Kidney (tissue), 14 donors: ENCODE measurements around the gene STAMBP. TPM values are rescaled to one million over a fixed set of nuclear protein-coding genes. Genes with fewer than 3 reads are reported as not detected.
A peak's percentile ranks its signal among the peaks of the same experiment; 100 is the strongest.

Experiments
- DNase-seq, 5 donors: peaks; one replicate each; pipeline ENCODE4 v3.0.0-alpha.2; 2013 to 2020
- FAIRE-seq: peaks from 2 replicates; lab custom pipeline; 2012; peaks lifted over from hg19 to GRCh38; lab: Jason Lieb, UNC
- H3K27ac ChIP-seq, 2 donors: one replicate each; pipeline ENCODE4 v1.7.0; 2013; ENCODE audit warnings: low read depth in 2 of 2, low read length in 2 of 2, inconsistent platforms in 1 of 2
- H3K27me3 ChIP-seq: one replicate; pipeline ENCODE4 v1.7.1; 2013; ENCODE audit warnings: low read length, inconsistent platforms; ENCODE audit not compliant: control insufficient read depth, insufficient read depth
- H3K36me3 ChIP-seq, 3 donors: one replicate each; pipeline versions ENCODE4 v1.7.0 to v1.7.1; 2013; ENCODE audit warnings: low read length in 3 of 3, control low read depth in 1 of 3, inconsistent platforms in 1 of 3; ENCODE audit not compliant: insufficient read depth in 3 of 3, control insufficient read depth in 2 of 3
- H3K4me1 ChIP-seq, 3 donors: one replicate each; pipeline versions ENCODE4 v1.7.0 to v1.7.1; 2013; ENCODE audit warnings: low read length in 3 of 3, inconsistent platforms in 1 of 3, low read depth in 1 of 3; ENCODE audit not compliant: control insufficient read depth in 2 of 3, insufficient read depth in 2 of 3
- H3K4me3 ChIP-seq, 3 donors: one replicate each; pipeline versions ENCODE4 v1.7.0 to v1.8.1; 2013; ENCODE audit warnings: low read length in 3 of 3, control low read depth in 1 of 3, inconsistent platforms in 1 of 3
- H3K9ac ChIP-seq, 3 donors: one replicate each; pipeline versions ENCODE4 v1.7.0 to v1.7.1; 2013; ENCODE audit warnings: low read length in 3 of 3, control low read depth in 1 of 3, inconsistent platforms in 1 of 3
- H3K9me3 ChIP-seq, 3 donors: one replicate each; pipeline versions ENCODE4 v1.7.0 to v1.7.1; 2013; ENCODE audit warnings: low read length in 3 of 3, control low read depth in 1 of 3, inconsistent platforms in 1 of 3; ENCODE audit not compliant: control insufficient read depth in 2 of 3, insufficient read depth in 1 of 3
- CTCF ChIP-seq: IDR thresholded peaks from 3 replicates; pipeline ENCODE4 v1.5.1; 2012; ENCODE audit warnings: mild to moderate bottlenecking, moderate library complexity, borderline replicate concordance; ENCODE audit not compliant: insufficient read depth; ENCODE audit errors: extremely low read depth
- intact Hi-C: fragments of 100-400 bp; cut with DNase I; formaldehyde crosslinking; loops from one replicate; pipeline ENCODE4 v1.11.1; 2022
- polyA plus RNA-seq: library from polyadenylated mRNA; stranded (reverse); fragments of 350-450 nt; fragmentation: Illumina TruSeq; extraction: RNeasy Lipid Tissue Mini Kit (QIAGEN cat#74804); gene quantifications from one replicate; pipeline ENCODE4 v1.2.3, GENCODE V29; 2014; ENCODE audit warnings: low read depth, low replicate concordance; ENCODE audit not compliant: insufficient read depth
- total RNA-seq: library from RNA; stranded (reverse); fragmentation: NEBNext Ultra II Directional; extraction: Animal tissue kit (Norgen Biotek cat#: 25700); gene quantifications from one replicate; pipeline ENCODE4 v1.2.1, GENCODE V29; 2021
- donor health status: control.
- donor health status: control.
- donor health status: control.
- donor health status: control.
- donor health status: control.
- donor health status: DM: yes; HTN: yes; CAD: no.
- donor health status: Normal renal cell carcinoma (clear cell type).

The STAMBP gene
- total and polyA plus RNA-seq, 2 donors from 2014 or later = 34.8 to 58.9 TPM

DNA sequence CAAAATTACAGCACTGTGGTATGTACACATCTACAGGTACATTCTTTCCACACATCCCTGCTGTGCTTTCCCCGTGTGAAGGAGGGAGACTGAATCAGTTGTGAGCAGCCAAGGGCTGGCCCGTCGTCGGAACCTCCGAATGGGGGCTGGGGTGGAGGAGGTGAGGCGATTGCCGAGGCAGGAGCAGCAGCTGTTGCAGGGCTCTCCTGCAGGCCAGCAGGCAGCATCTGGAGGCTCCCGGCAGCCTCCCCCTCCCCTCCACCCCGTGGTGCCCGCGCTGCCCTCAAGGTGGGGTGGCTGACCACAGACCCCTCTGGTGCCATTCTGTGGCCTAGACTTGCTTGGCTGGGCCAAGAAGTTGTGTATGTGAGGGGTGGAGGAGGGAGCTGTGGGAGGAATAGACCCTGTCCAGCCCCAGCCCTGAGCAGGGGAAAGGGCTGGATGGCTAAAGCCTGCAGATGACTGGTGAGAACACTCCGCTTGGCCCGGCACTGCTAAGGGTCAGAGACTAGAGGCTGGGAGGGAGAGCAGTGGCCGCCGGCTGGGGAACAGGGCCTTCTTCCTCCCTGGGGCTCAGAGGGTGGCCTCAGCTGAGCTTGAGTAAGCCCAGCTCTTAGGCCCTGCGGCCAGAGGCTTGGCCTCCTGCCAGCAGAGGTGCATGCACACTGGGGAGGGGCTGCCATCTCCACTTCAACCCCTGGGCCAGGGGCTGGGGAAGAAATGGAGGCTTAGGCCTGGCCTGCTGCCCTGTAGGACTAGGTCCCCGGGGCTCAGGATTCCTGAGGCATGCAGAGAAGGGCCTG, 7.6 kb downstream of the STAMBP start:
- Histone ChIP-seq H3K4me1 (no peaks in the 10 kb centered on the region), H3K9ac (no peak overlapping the region), H3K27me3 (no peaks in the 10 kb centered on the region), H3K36me3 (peaks cover 0 to 14% (median 5%) of the 10 kb centered on the region in 3 donors), H3K4me3 (no peak overlapping the region), H3K27ac (no peak overlapping the region), H3K9me3 (no peaks in the 10 kb centered on the region)
- intact Hi-C loops = no loop called here
- no peak for FAIRE-seq
- TF ChIP-seq CTCF = no peak
- peak in 2 of 5 donors; percentile 11 to 38 for DNase-seq

DNA sequence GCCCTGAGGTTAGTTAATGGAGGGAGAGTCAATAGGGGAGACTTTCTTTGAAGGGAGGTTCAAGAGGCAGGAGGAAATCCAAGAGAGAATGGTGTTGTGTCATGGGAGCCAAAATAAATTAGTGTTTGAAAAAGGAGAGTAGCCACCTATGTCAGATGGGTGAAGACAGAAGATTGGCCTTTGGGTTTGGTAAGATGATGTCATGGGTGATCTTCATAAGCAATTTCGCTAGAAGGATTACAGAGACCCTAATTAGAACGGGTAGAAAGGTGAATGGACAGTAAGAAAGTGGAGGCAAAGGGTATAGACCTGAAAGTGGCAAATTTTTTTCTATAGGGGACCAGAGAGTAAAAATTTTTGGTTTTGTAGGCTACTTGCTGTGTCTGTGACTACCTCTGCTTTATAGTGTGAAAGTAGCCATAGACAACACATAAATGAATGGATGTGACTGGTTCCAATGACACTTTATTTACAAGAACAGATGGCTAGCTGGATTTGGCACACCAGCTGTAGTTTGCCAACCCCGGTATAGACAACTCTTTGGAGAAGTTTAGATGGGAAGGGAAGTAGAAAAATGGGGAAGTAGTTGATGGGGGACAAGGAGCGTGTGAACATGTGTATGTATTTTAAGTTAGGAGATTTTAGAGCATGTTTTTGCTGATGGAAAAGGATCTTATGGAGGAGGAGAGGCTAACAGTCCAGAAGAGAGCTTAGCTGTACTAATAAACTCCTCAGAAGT, 9.3 kb downstream of the STAMBP start:
- DNase-seq (no peak), FAIRE-seq (no peak)
- no peaks in the 10 kb centered on the region for H3K27me3 ChIP-seq
- peaks cover 0 to 16% (median 5%) of the 10 kb centered on the region in 3 donors for H3K36me3 ChIP-seq
- H3K27ac ChIP-seq = no peak overlapping the region
- TF ChIP-seq CTCF = no peak
- H3K9ac ChIP-seq = no peak overlapping the region
- intact Hi-C loops = no loop called here
- H3K9me3 ChIP-seq = no peaks in the 10 kb centered on the region
- no peaks in the 10 kb centered on the region for H3K4me1 ChIP-seq
- no peak overlapping the region for H3K4me3 ChIP-seq

- H3K4me3 ChIP-seq = no peak overlapping the region
- H3K27ac ChIP-seq = no peak overlapping the region
- H3K27me3 ChIP-seq = no peaks in the 10 kb centered on the region
- DNase-seq (no peak), FAIRE-seq (no peak)
- no peak overlapping the region for H3K9ac ChIP-seq
- intact Hi-C loops = no loop called here
- no peaks in the 10 kb centered on the region for H3K9me3 ChIP-seq
- peaks cover 0 to 14% (median 5%) of the 10 kb centered on the region in 3 donors for H3K36me3 ChIP-seq
- H3K4me1 ChIP-seq = no peaks in the 10 kb centered on the region
- TF ChIP-seq CTCF = no peak
Measured at GRCh38 chr2:73838889-73839534, 10.3 kb downstream of the STAMBP start.
